Keratinocyte (primary cell): ENCODE measurements around the gene AP4S1. TPM values are rescaled to one million over a fixed set of nuclear protein-coding genes. Genes with fewer than 3 reads are reported as not detected.

Experiments used
- DNase-seq: peaks from one replicate; pipeline ENCODE4 v3.0.0-alpha.2; 2011; ENCODE audit warnings: low read depth, missing footprints, low spot score
- FAIRE-seq: peaks from 2 replicates; lab custom pipeline; 2011; peaks lifted over from hg19 to GRCh38; lab: Jason Lieb, UNC
- H2AFZ ChIP-seq: 2 replicates; pipeline ENCODE4 v1.6.0; 2012; ENCODE audit warnings: low read length, control low read depth, inconsistent platforms; ENCODE audit not compliant: control insufficient read depth
- H3K27ac ChIP-seq: 2 replicates; pipeline ENCODE4 v1.5.1; 2011; ENCODE audit warnings: low read length; ENCODE audit not compliant: control insufficient read depth, insufficient read depth
- H3K27me3 ChIP-seq: 3 replicates; pipeline ENCODE4 v1.6.0; 2011; ENCODE audit warnings: low read length; ENCODE audit not compliant: control insufficient read depth, insufficient read depth; ENCODE audit errors: extremely low read depth
- H3K36me3 ChIP-seq, 2 experiments: 2 replicates in 1 of 2; 3 replicates in 1 of 2; pipeline ENCODE4 v1.5.1; 2011; ENCODE audit warnings: low read length in 2 of 2, mild to moderate bottlenecking in 1 of 2; ENCODE audit not compliant: control insufficient read depth in 2 of 2, insufficient read depth in 2 of 2; ENCODE audit errors: extremely low read depth in 1 of 2
- H3K4me1 ChIP-seq: 3 replicates; pipeline ENCODE4 v1.5.1; 2011; ENCODE audit warnings: low read length; ENCODE audit not compliant: control insufficient read depth, insufficient read depth; ENCODE audit errors: extremely low read depth
- H3K4me2 ChIP-seq: 3 replicates; pipeline ENCODE4 v1.6.0; 2011; ENCODE audit warnings: low read depth, low read length; ENCODE audit not compliant: control insufficient read depth, insufficient read depth; ENCODE audit errors: extremely low read depth
- H3K4me3 ChIP-seq, 3 experiments: fragments of 200-600 bp in 1 of 3; sonication (generic) in 1 of 3; 2 replicates in 2 of 3; 3 replicates in 1 of 3; pipeline ENCODE4 v1.5.1; 2011 to 2016; ENCODE audit warnings: low read length in 3 of 3, mild to moderate bottlenecking in 3 of 3, control low read depth in 2 of 3, inconsistent platforms in 1 of 3, low read depth in 1 of 3, mixed read lengths in 1 of 3, mixed run types in 1 of 3, moderate library complexity in 1 of 3; ENCODE audit not compliant: control insufficient read depth in 2 of 3, insufficient read depth in 2 of 3; ENCODE audit errors: extremely low read depth in 1 of 3
- H3K79me2 ChIP-seq: 2 replicates; pipeline ENCODE4 v1.6.0; 2012; ENCODE audit warnings: low read length; ENCODE audit not compliant: control insufficient read depth, insufficient read depth
- H3K9ac ChIP-seq: 3 replicates; pipeline ENCODE4 v1.6.0; 2011; ENCODE audit warnings: low read length; ENCODE audit not compliant: control insufficient read depth, insufficient read depth; ENCODE audit errors: extremely low read depth
- H3K9me1 ChIP-seq: 3 replicates; pipeline ENCODE4 v1.6.0; 2011; ENCODE audit warnings: low read length; ENCODE audit not compliant: control insufficient read depth, insufficient read depth; ENCODE audit errors: extremely low read depth
- H3K9me3 ChIP-seq: 2 replicates; pipeline ENCODE4 v1.5.1; 2012; ENCODE audit warnings: low read depth, low read length; ENCODE audit not compliant: control insufficient read depth
- H4K20me1 ChIP-seq: 3 replicates; pipeline ENCODE4 v1.6.0; 2011; ENCODE audit warnings: low read length; ENCODE audit not compliant: control insufficient read depth, insufficient read depth; ENCODE audit errors: extremely low read depth
- CTCF ChIP-seq, 3 experiments: IDR thresholded peaks in 1 of 3; conservative IDR thresholded peaks in 1 of 3; optimal IDR thresholded peaks in 1 of 3; 2 replicates in 2 of 3; 3 replicates in 1 of 3; pipeline versions ENCODE3 to v1.5.1; 2011; ENCODE audit warnings: low read length in 3 of 3, mild to moderate bottlenecking in 3 of 3, moderate library complexity in 2 of 3, control low read depth in 1 of 3, inconsistent platforms in 1 of 3; ENCODE audit not compliant: insufficient read depth in 2 of 3; ENCODE audit errors: extremely low read depth in 1 of 3
- EZH2 ChIP-seq: IDR thresholded peaks from one replicate; pipeline ENCODE4 v1.6.1; 2012; ENCODE audit warnings: inconsistent platforms, mild to moderate bottlenecking, low read length, moderate library complexity
- dilution Hi-C: fragments of 300-500 bp; cut with MboI; formaldehyde crosslinking; loops from one replicate; pipeline ENCODE4 v1.7.0; 2020; ENCODE audit warnings: low sequenced_read_pairs; ENCODE audit not compliant: extremely low pct_ligation_motif_present
- polyA plus RNA-seq, 5 experiments: library from polyadenylated mRNA; depleted of rRNA in 3 of 5; stranded (reverse) in 3 of 5; stranded (forward) in 1 of 5; unstranded in 1 of 5; fragments of >200 nt; gene quantifications; 1 replicate in 1 of 5; 2 replicates in 3 of 5; 3 replicates in 1 of 5; pipeline versions ENCODE4 v1.2.1 to v1.2.3, GENCODE V29; 2011 to 2012; ENCODE audit warnings: missing spikeins in 2 of 5, low read depth in 1 of 5, low replicate concordance in 1 of 5

The AP4S1 gene
- polyA plus RNA-seq, 1 donor (not counting 4 experiments of a cell fraction or from before 2014, with no cell fraction given), result 6.2 TPM

DNA sequence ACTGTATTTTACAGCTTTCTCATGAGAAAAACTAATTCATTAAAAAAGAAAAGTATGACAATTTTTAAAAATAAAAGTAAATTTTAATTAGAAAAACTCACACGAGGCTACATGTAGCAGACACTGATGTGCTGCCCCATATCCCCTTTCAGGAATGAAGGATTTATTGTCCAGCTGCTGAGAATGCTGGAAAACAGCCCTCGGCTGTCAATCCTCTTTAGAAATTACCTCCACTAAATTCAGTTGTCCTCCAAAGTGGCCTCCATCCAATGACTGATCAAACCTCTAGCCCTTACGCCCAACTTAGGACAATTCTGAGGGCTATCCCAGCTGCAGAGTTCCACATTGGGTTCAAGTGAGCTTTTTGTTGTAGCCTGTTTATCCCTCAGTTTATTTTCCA lies 29.8 kb upstream of the AP4S1 start:
- Histone ChIP-seq H4K20me1 (peaks cover 33% of the 10 kb centered on the region), H3K27me3 (no peaks in the 10 kb centered on the region), H3K4me3 (no peak overlapping the region), H3K36me3 (peaks cover 0 to 6% of the 10 kb centered on the region in 2 experiments), H3K4me1 (peaks cover 30% of the 10 kb centered on the region), H3K4me2 (peak overlapping the region; percentile 43), H2AFZ (no peak overlapping the region), H3K79me2 (peaks cover 97% of the 10 kb centered on the region), H3K9me1 (no peaks in the 10 kb centered on the region), H3K9ac (no peak overlapping the region), H3K27ac (no peak overlapping the region), H3K9me3 (no peaks in the 10 kb centered on the region)
- DNase-seq, result no peak
- no peak for FAIRE-seq
- dilution Hi-C loops, result no loop called here
- TF ChIP-seq CTCF (optimal IDR thresholded peaks at IDR 0.05 in 1 of 3, IDR thresholded peaks at IDR 0.05 in 1 of 3, conservative IDR thresholded peaks at IDR 0.05 in 1 of 3; ENCODE audit: extremely low read depth in 1 of 3, insufficient read depth in 2 of 3, low read length in 3 of 3) (no peak), EZH2 (no peak)

DNA sequence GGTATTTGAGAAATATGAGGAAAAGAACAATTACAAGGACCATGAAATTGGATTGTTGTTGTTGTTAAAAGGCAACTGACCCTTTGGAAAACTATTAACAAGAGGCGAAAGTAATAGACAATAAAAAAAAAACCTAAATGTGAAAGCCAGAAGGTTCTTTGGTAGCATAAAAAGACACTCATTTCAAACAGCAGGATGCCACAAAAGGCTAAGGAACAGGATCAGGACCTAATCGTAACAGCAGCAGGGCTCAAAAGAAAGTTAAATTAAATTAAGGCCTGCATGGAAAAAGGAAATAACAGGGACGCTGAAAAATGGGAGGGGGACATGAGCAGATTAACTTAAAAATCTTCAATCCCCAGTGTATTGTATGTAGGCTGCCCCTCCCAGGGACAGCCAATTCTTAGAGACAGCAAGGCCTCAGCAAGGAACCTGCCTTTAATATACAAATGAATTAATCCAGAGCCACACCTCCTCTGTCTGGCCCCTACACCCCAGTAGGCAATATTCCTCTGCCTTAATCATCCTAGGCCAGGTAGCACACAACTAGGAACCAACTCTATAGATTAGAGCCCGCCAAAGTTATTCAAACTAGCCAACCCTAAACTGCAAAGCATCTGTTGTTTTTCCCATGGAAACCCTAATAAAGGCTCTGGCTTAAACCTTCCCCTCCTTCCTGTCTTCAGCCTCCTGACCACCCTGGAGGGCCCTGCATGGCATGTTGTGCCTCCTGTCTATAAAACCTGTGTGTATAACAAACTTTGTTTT lies 28.4 kb upstream of the AP4S1 start:
- no peak overlapping the region for H3K4me2 ChIP-seq
- H3K4me1 ChIP-seq, result peaks cover 30% of the 10 kb centered on the region
- H3K36me3 ChIP-seq, result peaks cover 0 to 2% of the 10 kb centered on the region in 2 experiments
- FAIRE-seq (no peak), DNase-seq (no peak)
- no peaks in the 10 kb centered on the region for H3K9me3 ChIP-seq
- H3K9me1 ChIP-seq, result no peaks in the 10 kb centered on the region
- H3K9ac ChIP-seq, result no peak overlapping the region
- TF ChIP-seq EZH2 (no peak), CTCF (optimal IDR thresholded peaks at IDR 0.05 in 1 of 3, IDR thresholded peaks at IDR 0.05 in 1 of 3, conservative IDR thresholded peaks at IDR 0.05 in 1 of 3; ENCODE audit: extremely low read depth in 1 of 3, insufficient read depth in 2 of 3, low read length in 3 of 3) (no peak)
- dilution Hi-C loops, result no loop called here
- H3K27ac ChIP-seq, result no peak overlapping the region
- H3K79me2 ChIP-seq, result peaks cover 96% of the 10 kb centered on the region
- H3K27me3 ChIP-seq, result no peaks in the 10 kb centered on the region
- H3K4me3 ChIP-seq, result no peak overlapping the region
- no peak overlapping the region for H2AFZ ChIP-seq
- H4K20me1 ChIP-seq, result peaks cover 29% of the 10 kb centered on the region
